B cell (primary cell): ENCODE results near the gene SYNPR.

Source experiments
- EZH2 ChIP-seq: IDR thresholded peaks from 2 replicates; pipeline ENCODE4 v1.6.1; 2012; ENCODE audit warnings: borderline replicate concordance, low read depth, mild to moderate bottlenecking, moderate library complexity, low read length; ENCODE audit not compliant: insufficient read depth, poor library complexity, severe bottlenecking
- TF ChIP-seq, protein P1 (sequence below): fragments of 200-600 bp; IDR thresholded peaks from one replicate; pipeline ENCODE4 v1.8.0; 2022; ENCODE audit warnings: antibody characterized with exemption, mild to moderate bottlenecking

DNA sequence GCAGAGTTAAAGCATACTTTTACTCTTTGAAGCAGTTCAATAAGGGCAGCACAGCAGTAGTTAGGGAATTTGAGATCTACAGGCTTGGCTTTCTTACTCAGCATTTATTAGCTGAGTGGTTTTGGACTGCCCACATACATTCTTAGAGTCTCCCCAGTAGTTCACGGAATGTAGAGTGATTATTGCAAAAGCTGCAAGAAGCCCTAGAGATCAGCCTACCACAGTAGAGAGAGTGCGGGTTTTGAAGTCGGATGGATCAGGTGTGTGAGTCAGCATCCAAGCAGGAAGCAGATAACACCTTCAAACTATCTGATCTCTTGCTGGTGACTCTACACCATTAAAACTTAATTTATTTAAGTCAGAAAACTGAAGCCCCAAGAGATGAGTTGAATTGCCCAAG lies 171.9 kb downstream of the SYNPR start:
- TF ChIP-seq, protein P1, sequence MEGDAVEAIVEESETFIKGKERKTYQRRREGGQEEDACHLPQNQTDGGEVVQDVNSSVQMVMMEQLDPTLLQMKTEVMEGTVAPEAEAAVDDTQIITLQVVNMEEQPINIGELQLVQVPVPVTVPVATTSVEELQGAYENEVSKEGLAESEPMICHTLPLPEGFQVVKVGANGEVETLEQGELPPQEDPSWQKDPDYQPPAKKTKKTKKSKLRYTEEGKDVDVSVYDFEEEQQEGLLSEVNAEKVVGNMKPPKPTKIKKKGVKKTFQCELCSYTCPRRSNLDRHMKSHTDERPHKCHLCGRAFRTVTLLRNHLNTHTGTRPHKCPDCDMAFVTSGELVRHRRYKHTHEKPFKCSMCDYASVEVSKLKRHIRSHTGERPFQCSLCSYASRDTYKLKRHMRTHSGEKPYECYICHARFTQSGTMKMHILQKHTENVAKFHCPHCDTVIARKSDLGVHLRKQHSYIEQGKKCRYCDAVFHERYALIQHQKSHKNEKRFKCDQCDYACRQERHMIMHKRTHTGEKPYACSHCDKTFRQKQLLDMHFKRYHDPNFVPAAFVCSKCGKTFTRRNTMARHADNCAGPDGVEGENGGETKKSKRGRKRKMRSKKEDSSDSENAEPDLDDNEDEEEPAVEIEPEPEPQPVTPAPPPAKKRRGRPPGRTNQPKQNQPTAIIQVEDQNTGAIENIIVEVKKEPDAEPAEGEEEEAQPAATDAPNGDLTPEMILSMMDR: no peak
- no peak for TF ChIP-seq EZH2
